ENCODE results near the gene KISS1.

KISS1 gene

DNA sequence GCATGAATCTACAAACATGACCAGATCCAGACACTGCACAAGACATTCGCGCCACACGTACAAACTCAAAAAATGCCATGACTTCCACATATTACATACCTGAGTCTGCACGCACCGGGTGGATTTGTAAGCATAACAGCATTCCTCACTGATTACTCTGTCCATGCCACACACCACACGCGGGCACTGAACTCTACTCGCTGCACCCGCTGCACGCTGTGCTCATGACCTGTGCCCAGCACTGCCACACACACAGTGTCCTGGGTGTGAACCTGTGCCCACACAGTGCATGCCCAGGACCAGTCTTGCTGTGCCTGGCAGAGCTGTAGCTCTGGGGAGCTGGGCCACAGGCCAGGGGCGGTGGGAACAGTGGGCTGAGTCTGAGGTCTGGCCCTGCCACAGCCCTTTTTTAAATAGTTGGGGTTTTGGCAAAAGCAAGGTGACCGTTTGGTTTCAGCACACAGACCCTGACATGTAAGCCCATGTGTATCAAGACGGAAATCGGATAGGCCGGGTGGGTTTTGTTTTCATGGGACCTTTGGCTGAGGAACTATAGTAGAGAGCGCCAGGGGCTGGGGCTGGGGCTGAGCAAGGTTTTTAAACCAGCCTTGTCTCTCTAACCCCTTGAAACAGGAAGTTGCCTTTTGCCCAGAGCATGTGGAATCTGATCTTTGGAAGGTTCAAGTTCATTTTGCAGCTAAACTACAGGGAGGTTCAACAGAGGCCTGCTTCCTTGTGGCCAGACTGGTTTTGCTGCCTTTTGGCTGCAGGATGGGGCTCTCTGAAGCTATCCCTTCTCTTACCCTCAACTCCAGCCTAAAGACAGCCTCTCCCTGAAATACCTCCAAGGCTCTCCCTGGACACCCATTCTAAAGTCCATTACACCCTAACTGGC is 29.8 kb upstream of the KISS1 start:
- ChIA-PET POLR2A (no interaction called here), CTCF (no interaction called here)
- TF ChIP-seq ELF4 (IDR thresholded peaks at IDR 0.05) (no peak), FOXA1 (IDR thresholded peaks at IDR 0.05) (no peak), NFRKB (IDR thresholded peaks at IDR 0.05) (no peak), FOXM1 (IDR thresholded peaks at IDR 0.05; ENCODE audit: borderline replicate concordance) (no peak), ARNT (IDR thresholded peaks at IDR 0.05) (no peak), SUZ12 (IDR thresholded peaks at IDR 0.05) (no peak), CTBP1 (IDR thresholded peaks at IDR 0.05; ENCODE audit: borderline replicate concordance) (no peak), PKNOX1 (IDR thresholded peaks at IDR 0.05) (no peak), HDGF (IDR thresholded peaks at IDR 0.05; ENCODE audit: borderline replicate concordance) (no peak), LEF1 (IDR thresholded peaks at IDR 0.05; ENCODE audit: borderline replicate concordance) (no peak), FOXK2 (IDR thresholded peaks at IDR 0.05) (no peak), BHLHE40 (IDR thresholded peaks at IDR 0.05; ENCODE audit: borderline replicate concordance) (no peak), ZNF384 (IDR thresholded peaks at IDR 0.05) (no peak), TARDBP (IDR thresholded peaks at IDR 0.05) (no peak), L3MBTL2 (conservative IDR thresholded peaks at IDR 0.05) (no peak), SP1 (IDR thresholded peaks at IDR 0.05) (no peak)
- DNase-seq (ENCODE audit: extremely low spot score), result no peak

- no peak for DNase-seq (ENCODE audit: extremely low spot score)
- CTCF ChIA-PET, result no interaction called here
- no peak for TF ChIP-seq BHLHE40 (IDR thresholded peaks at IDR 0.05; ENCODE audit: borderline replicate concordance)
- TF ChIP-seq FOXA1 (IDR thresholded peaks at IDR 0.05), result no peak
- TF ChIP-seq CTBP1 (IDR thresholded peaks at IDR 0.05; ENCODE audit: borderline replicate concordance), result no peak
- TF ChIP-seq FOXM1 (IDR thresholded peaks at IDR 0.05; ENCODE audit: borderline replicate concordance), result no peak
- no peak for TF ChIP-seq ZNF384 (IDR thresholded peaks at IDR 0.05)
- no peak for TF ChIP-seq HDGF (IDR thresholded peaks at IDR 0.05; ENCODE audit: borderline replicate concordance)
- TF ChIP-seq SP1 (IDR thresholded peaks at IDR 0.05), result no peak
- no peak for TF ChIP-seq ELF4 (IDR thresholded peaks at IDR 0.05)
- no peak for TF ChIP-seq ARNT (IDR thresholded peaks at IDR 0.05)
- no peak for TF ChIP-seq LEF1 (IDR thresholded peaks at IDR 0.05; ENCODE audit: borderline replicate concordance)
- no peak for TF ChIP-seq FOXK2 (IDR thresholded peaks at IDR 0.05)
- no peak for TF ChIP-seq SUZ12 (IDR thresholded peaks at IDR 0.05)
- no peak for TF ChIP-seq L3MBTL2 (conservative IDR thresholded peaks at IDR 0.05)
- TF ChIP-seq TARDBP (IDR thresholded peaks at IDR 0.05), result no peak
- no peak for TF ChIP-seq PKNOX1 (IDR thresholded peaks at IDR 0.05)
- POLR2A ChIA-PET, result no interaction called here
Observed at GRCh38 chr1:204224655-204225054, 28.4 kb upstream of the KISS1 start.

DNA sequence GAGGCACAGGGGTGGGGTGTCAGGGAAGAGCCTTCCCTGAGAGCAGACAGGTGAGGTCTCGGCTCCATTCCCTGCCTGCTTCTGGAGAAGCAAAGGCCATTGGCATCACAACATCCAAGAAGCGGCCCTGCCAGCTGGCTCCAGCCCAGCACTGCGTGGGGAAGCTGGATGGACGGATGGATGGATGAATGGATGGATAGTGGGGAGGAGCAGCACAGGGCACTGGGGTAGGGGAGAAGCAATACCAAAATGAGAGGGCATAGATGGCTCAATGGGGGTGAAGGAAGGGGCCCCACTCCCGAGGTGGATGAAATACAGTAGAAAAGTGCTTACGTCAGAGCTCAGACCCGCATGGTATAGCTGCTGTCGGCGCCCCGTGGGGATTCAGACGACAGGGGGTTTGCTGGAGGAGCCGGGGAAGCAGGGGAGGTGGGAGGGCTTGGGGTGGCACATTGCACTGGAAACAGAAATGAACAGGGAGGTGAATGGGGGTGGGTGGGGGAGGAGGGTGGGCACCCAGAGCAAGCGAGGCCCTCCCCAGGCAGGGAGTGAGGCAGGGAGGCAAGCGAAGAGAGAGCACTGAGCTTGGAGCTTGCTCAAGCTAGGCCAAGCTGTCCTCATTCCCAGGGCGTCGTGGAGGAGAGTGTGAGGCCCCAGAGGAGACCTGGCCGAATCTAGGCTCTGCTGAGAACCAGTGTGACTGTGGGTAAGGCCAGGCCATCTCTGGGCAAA is 27.0 kb upstream of the KISS1 start:
- CTCF ChIA-PET, result interaction anchor here (1.4 kb wide), 1 partner anchor 16 kb away, joined by 6 read pairs; no protein-coding TSS in a partner anchor
- TF ChIP-seq CTBP1 (IDR thresholded peaks at IDR 0.05; ENCODE audit: borderline replicate concordance), result no peak
- TF ChIP-seq TARDBP (IDR thresholded peaks at IDR 0.05), result no peak
- TF ChIP-seq BHLHE40 (IDR thresholded peaks at IDR 0.05; ENCODE audit: borderline replicate concordance), result no peak
- no peak for TF ChIP-seq FOXA1 (IDR thresholded peaks at IDR 0.05)
- TF ChIP-seq NFRKB (IDR thresholded peaks at IDR 0.05), result no peak
- TF ChIP-seq FOXK2 (IDR thresholded peaks at IDR 0.05), result no peak
- TF ChIP-seq ELF4 (IDR thresholded peaks at IDR 0.05), result no peak
- POLR2A ChIA-PET, result no interaction called here
- no peak for DNase-seq (ENCODE audit: extremely low spot score)

DNA sequence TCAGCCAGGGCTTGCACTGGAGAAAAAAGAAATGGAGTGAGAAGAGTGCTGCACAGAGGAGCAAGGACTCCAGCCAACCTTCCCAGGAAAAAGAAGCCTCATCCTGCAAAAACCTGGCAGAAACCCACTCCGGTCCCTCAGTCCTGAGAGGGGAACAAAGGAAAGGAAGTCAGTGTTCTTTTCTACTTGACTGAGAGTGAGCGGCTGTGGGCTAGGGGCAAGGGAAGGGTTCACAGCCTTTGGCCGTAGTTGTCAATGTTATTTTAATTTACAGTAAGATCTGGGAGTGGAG is 26.4 kb upstream of the KISS1 start:
- CTCF ChIA-PET, result interaction anchor here (1.4 kb wide), 1 partner anchor 16 kb away, joined by 6 read pairs; no protein-coding TSS in a partner anchor
- no peak for TF ChIP-seq CTBP1 (IDR thresholded peaks at IDR 0.05; ENCODE audit: borderline replicate concordance)
- no peak for TF ChIP-seq ELF4 (IDR thresholded peaks at IDR 0.05)
- TF ChIP-seq ZNF384 (IDR thresholded peaks at IDR 0.05), result no peak
- TF ChIP-seq FOXM1 (IDR thresholded peaks at IDR 0.05; ENCODE audit: borderline replicate concordance), result no peak
- TF ChIP-seq SP1 (IDR thresholded peaks at IDR 0.05), result no peak
- no peak for TF ChIP-seq ARNT (IDR thresholded peaks at IDR 0.05)
- TF ChIP-seq FOXK2 (IDR thresholded peaks at IDR 0.05), result no peak
- TF ChIP-seq BHLHE40 (IDR thresholded peaks at IDR 0.05; ENCODE audit: borderline replicate concordance), result no peak
- no peak for TF ChIP-seq L3MBTL2 (conservative IDR thresholded peaks at IDR 0.05)
- no peak for TF ChIP-seq FOXA1 (IDR thresholded peaks at IDR 0.05)
- POLR2A ChIA-PET, result no interaction called here
- no peak for DNase-seq (ENCODE audit: extremely low spot score)

DNA sequence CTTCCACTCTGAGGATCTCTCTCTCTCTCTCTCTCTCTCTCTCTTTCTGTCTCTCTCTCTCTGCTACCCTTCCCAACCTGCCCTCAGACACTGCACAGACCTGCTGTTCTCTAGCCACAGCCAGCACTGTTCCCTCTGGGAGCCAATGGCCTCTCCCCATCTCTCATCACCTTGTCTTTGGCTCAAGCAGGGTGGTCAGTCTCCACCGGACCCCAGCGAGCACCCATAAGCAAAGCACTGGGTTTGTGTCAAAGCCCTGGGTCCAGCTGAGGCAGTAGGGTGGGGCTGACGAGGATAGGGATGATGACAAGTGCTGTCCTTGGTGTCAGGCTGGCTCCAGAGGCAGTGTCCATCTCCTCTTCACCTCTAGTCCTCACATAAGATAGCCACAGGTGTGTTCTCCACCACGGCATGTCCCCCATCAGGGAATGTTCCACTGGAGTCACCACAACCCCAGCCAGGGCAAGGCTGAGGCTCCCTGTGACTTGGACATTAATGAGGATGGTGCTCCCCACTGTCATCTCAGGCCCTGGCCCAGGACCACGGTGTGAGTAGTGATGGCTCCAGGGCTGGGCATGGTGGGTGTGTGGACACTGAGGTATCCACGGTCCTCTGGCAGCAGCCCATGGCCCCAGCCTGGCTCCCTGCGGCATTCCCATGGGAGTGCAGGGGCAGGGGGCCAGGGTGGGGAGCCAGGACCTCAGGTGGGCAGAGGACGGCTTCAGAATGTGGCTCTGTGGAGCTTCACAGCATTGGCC is 25.9 kb upstream of the KISS1 start:
- ChIA-PET POLR2A (no interaction called here), CTCF (interaction anchor here (1.4 kb wide), 1 partner anchor 15 kb away, joined by 6 read pairs; no protein-coding TSS in a partner anchor)
- TF ChIP-seq FOXK2 (IDR thresholded peaks at IDR 0.05) (no peak), FOXA1 (IDR thresholded peaks at IDR 0.05) (no peak), HDGF (IDR thresholded peaks at IDR 0.05; ENCODE audit: borderline replicate concordance) (no peak), L3MBTL2 (conservative IDR thresholded peaks at IDR 0.05) (no peak), BHLHE40 (IDR thresholded peaks at IDR 0.05; ENCODE audit: borderline replicate concordance) (no peak)
- DNase-seq (ENCODE audit: extremely low spot score), result no peak

DNA sequence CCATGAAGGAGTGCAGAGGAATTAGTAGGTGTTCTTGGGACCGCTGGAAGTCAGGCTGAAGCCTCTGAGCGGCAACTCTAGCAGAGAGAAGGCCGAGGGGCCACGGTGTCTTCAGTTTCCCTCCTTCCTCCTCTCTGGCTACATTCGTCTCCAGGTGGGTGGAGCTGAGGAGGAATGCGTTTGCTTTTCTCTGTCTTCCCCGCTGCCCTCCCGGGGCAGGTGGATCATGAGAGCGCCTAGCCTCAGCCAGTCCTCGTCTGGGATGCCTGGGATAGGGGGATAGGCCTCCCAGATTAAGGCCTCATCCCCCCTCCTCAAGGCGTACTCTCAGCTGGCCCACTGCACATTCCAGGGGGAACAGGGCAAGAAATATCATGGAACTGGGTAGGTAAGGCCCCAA is 25.0 kb upstream of the KISS1 start:
- DNase-seq (ENCODE audit: extremely low spot score), result no peak
- ChIA-PET CTCF (no interaction called here), POLR2A (no interaction called here)
- no peak for TF ChIP-seq FOXA1 (IDR thresholded peaks at IDR 0.05)
- no peak for TF ChIP-seq SUZ12 (IDR thresholded peaks at IDR 0.05)

Measured in HEK293T (cell line).